Keratinocyte (primary cell): ENCODE measurements around the gene GRSF1.
"Not testable (repeated sequence)": the region's sequence is repeated elsewhere in the genome, so short reads cannot be mapped to it uniquely, and the experiment has no call there.

ENCODE experiments used
- EZH2 ChIP-seq: IDR thresholded peaks from one replicate; pipeline ENCODE4 v1.6.1; 2012; ENCODE audit warnings: inconsistent platforms, mild to moderate bottlenecking, low read length, moderate library complexity
- TF ChIP-seq, protein P1 (sequence below), 3 experiments: IDR thresholded peaks in 1 of 3; conservative IDR thresholded peaks in 1 of 3; optimal IDR thresholded peaks in 1 of 3; 2 replicates in 2 of 3; 3 replicates in 1 of 3; pipeline versions ENCODE3 to v1.5.1; 2011; ENCODE audit warnings: low read length in 3 of 3, mild to moderate bottlenecking in 3 of 3, moderate library complexity in 2 of 3, control low read depth in 1 of 3, inconsistent platforms in 1 of 3; ENCODE audit not compliant: insufficient read depth in 2 of 3; ENCODE audit errors: extremely low read depth in 1 of 3

DNA sequence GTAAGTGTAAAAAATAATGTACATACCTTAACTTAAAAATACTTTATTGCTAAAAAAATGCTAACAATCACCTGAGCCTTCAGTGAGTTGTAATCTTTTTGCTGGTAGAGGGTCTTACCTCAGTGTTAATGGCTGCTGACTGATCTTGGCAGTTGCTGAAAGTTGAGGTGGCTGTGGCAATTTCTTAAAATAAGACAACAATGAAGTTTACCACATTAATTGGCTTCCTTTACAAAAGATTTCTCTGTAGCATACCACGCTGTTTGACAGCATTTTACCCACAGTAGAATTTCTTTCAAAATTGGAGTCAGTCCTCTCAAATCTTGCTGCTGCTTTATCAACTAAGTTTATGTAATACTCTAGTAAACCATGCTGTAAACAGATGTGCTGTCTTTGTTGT, 70.3 kb downstream of the GRSF1 start:
- TF ChIP-seq, protein P1, sequence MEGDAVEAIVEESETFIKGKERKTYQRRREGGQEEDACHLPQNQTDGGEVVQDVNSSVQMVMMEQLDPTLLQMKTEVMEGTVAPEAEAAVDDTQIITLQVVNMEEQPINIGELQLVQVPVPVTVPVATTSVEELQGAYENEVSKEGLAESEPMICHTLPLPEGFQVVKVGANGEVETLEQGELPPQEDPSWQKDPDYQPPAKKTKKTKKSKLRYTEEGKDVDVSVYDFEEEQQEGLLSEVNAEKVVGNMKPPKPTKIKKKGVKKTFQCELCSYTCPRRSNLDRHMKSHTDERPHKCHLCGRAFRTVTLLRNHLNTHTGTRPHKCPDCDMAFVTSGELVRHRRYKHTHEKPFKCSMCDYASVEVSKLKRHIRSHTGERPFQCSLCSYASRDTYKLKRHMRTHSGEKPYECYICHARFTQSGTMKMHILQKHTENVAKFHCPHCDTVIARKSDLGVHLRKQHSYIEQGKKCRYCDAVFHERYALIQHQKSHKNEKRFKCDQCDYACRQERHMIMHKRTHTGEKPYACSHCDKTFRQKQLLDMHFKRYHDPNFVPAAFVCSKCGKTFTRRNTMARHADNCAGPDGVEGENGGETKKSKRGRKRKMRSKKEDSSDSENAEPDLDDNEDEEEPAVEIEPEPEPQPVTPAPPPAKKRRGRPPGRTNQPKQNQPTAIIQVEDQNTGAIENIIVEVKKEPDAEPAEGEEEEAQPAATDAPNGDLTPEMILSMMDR (optimal IDR thresholded peaks at IDR 0.05 in 1 of 3, IDR thresholded peaks at IDR 0.05 in 1 of 3, conservative IDR thresholded peaks at IDR 0.05 in 1 of 3; ENCODE audit: extremely low read depth in 1 of 3, insufficient read depth in 2 of 3, low read length in 3 of 3), result not testable (repeated sequence)
- not testable (repeated sequence) for TF ChIP-seq EZH2
